ENCODE results near the gene GPHN.

Gene GPHN

DNA sequence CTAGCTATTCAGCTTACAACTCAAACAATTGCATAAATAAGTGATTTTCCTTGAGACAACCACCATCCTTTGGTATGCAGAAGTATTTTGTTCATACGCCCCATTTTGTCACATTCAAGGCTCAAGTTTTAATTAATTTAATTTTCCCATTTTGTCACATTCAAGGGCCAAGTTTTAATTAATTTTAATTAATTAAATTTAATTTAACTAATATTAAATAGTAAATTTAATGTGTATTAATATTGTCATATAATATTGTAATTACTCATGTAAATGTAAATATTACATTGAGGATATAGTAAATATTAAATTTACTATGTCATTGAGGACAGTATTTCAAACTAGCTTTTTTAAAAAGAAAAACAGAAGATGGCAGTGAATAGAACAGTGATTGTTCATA is 464.5 kb downstream of the GPHN start:
- no peak for DNase-seq

DNA sequence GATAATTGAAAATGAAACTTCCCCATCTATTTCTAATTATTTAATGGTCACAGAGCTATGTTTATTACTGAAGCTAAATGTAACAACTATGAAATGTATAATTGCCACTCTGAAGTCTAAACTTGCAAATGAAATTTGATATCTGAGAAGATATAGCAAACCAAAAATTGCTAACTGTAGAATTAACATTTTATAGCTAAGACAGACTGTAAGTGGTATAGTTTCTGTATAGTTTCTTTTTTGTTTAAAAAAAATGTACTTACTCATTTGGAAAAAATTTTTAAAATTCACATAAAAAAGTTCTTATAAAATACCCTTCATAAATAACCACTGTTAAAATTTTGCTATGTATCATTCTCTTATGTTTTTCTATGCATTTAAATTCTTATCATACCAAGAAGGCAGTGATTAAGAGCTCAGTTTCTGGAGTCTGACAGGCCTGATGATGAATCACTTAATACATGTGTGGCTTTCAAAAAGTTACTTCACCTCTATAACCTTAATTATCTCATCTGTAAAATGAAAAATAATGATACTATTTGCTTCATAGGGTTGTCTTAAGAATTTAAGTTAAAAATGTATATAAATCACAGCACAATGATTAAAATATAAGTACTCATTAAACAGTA is 466.6 kb downstream of the GPHN start:
- no peak for DNase-seq

- DNase-seq, result no peak
Observed at GRCh38 chr14:66975251-66975650, 467.3 kb downstream of the GPHN start.

- DNase-seq, result peak; percentile 5
Observed at GRCh38 chr14:66979101-66979974, 471.4 kb downstream of the GPHN start.

DNA sequence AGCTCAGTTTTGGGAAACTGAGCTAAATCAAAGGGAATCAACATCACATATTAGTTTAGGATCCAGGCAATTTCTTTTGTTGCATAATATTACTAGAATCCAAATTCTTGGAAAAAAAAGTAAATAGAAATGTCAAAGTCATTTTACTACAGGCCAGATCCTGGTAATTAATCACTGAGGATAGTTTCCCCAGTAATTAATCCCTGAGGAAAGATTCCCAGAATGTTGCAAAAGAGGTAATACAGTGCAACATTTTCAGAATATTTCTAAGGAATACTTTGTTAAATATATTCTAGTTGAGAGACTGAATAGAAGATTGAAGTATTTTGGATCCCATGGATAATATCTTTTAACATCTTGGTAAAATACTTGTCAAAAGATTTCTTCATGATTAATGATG is 474.3 kb downstream of the GPHN start:
- no peak for DNase-seq

DNA sequence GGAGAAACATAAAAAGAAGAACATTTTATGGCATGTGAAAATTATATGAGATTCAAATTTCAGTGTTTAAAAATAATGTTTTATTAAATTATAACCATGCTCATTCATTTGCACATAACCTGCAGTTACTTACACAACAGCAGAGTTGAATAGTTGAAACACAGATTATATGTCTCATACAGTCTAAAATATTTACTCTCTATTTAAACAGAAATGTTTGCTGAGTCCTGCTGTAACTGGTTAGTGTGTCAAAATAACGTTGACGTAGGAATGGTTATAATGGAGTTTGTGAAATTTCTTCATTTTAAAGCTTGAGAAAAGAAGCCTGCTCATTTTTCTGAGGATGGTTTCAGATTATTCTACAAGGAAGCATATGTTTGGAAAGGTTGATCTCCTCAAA is 484.8 kb downstream of the GPHN start:
- DNase-seq, result no peak

GRCh38 chr14:66993512-66993911 is 485.6 kb downstream of the GPHN start:
- no peak for DNase-seq

- peak; percentile 21 for DNase-seq
Observed at GRCh38 chr14:66998013-66998412, 490.1 kb downstream of the GPHN start.

- no peak for DNase-seq
Observed at GRCh38 chr14:66999978-67000377, 492.0 kb downstream of the GPHN start.

GRCh38 chr14:67002994-67003753 is 495.2 kb downstream of the GPHN start:
- DNase-seq, result no peak

DNA sequence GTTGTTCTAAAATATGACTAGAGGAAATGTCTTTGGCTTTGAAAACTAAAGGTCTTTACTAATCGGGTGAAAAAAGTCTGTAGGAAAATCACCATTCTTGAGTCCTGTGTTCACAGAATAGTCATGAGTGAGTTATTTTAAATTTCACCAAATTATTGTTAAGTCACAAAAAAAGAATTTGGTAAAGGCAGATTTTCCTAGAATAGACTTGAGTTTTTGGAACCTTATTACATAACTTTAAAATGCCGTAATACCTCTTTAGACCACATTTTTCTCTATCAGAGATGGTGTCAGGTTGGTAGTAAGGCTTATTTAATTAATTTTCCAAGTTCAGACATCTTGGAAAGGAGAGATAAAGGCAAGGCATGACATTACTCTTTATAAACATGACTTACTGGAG is 496.6 kb downstream of the GPHN start:
- DNase-seq, result no peak

DNA sequence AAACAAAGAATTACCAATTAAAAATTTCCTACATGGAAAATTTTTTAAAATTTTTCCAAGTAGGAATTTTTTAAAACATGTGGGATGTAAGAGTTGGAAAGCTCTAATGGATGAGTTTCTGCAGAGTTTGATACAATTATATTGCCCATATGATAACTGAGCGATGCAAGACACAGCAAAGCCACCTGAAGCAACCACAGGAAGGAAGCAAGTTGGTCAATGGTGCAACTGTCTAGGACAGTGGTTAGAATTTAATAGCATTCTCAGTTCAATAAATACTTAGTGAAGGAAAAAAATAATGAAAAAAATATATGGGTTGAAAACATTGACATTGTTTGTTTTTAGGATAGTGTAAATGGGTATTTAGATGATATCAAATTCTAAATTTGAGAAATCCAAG is 502.7 kb downstream of the GPHN start:
- DNase-seq, result no peak

GRCh38 chr14:67016856-67017255 is 508.9 kb downstream of the GPHN start:
- no peak for DNase-seq

DNA sequence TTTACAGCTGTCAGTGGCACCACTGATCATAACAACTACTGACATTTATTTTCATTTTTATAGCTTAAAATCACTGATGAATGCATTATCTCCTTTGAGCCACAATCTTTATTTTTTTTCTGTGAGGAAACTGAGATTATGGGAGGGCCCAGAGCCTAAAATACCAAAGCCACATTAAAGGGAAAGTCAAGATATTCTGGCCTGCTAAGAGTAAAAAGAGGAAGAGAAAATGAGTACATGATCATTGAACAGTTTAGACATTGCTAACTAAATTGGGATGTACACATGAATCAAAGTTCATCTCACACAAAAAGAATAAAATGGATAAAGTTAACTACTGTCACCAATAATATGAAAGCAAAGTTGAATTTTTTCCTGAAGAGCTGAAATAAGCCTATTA is 510.8 kb downstream of the GPHN start:
- DNase-seq, result no peak

- DNase-seq, result no peak
Observed at GRCh38 chr14:67019796-67020195, 511.8 kb downstream of the GPHN start.

- no peak for DNase-seq
Observed at GRCh38 chr14:67031920-67032774, 524.2 kb downstream of the GPHN start.

DNA sequence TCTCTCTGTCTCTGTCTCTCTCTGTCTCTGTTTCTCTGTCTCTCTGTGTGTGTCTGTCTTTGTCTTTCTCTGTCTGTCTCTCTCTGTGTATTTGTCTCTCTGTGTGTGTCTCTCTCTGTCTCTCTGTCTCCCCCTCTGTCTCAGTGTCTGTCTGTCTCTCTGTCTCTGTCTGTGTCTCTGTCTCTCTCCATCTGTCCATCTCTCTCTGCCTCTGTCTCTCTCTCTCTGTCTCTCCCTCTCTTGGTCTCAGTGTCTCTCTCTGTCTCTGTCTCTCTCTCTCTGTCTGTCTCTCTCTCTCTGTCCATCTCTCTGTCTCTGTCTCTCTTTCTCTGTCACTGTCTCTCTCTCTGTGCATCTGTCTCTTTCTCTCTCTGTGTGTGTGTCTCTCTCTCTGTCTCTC is 537.5 kb downstream of the GPHN start:
- no peak for DNase-seq

GRCh38 chr14:67050896-67051295 is 542.9 kb downstream of the GPHN start:
- DNase-seq, result no peak

- no peak for DNase-seq
Observed at GRCh38 chr14:67056684-67057083, 548.7 kb downstream of the GPHN start.

GRCh38 chr14:67059596-67059995 is 551.6 kb downstream of the GPHN start:
- DNase-seq, result no peak

DNA sequence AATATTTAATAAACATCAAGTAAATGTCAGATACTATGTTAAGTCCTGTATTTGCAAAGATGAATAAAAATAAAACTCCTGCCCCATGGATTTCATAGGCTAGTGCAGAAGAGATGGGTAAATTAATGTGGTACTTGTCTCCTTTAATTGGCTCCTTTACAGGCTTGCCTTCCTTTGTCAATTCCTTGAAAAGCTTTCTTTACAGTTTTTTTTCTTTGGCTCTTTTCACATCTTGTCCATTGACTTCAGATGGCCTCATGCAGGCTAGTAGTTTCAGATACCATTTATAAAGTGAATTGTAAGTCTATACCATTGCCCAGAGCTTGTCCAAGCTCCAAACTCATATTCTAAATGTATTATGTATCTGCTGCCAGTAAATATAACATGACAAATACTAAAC is 552.6 kb downstream of the GPHN start:
- DNase-seq, result no peak

DNA sequence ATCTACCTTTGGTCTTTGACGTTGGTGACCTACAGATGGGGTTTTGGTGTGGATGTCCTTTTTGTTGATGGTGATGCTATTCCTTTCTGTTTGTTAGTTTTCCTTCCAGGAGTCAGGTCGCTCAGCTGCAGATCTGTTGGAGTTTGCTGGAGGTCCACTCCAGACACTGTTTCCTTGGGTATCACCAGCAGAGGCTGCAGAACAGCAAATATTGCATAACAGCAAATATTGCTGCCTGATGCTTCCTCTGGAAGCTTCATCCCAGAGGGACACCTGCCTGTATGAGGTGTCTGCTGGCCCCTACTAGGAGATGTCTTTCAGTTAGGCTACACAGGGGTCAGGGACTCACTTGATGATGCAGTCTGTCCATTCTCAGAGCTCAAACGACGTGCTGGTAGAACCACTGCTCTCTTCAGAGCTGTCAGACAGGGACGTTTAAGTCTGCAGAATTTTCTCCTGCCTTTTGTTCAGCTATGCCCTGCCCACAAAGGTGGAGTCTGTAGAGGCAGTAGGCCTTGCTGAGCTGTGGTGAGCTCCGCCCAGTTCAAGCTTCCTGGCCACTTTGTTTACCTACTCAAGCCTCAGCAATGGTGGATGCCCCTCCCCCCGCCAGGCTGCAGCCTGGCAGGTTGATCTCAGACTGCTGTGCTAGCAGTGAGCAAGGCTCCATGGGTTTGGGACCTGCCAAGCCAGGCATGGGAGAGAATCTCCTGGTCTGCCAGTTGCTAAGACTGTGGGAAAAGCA is 559.3 kb downstream of the GPHN start:
- DNase-seq, result peak; percentile 4

Measured in stimulated activated CD4-positive, alpha-beta T cell treated with anti-CD3 and anti-CD28 coated beads, Interleukin-15, amount 100 ng/mL, for 24 hours (primary cell).